NCI-H524 (cell line): ENCODE measurements around the gene GAK.
"Not testable (repeated sequence)": the region's sequence is repeated elsewhere in the genome, so short reads cannot be mapped to it uniquely, and the experiment has no call there.

Experiments
- DNase-seq, 2 experiments: peaks; one replicate each; lab custom pipeline; 2025; lab: John Stamatoyannopoulos, UW

Gene GAK

DNA sequence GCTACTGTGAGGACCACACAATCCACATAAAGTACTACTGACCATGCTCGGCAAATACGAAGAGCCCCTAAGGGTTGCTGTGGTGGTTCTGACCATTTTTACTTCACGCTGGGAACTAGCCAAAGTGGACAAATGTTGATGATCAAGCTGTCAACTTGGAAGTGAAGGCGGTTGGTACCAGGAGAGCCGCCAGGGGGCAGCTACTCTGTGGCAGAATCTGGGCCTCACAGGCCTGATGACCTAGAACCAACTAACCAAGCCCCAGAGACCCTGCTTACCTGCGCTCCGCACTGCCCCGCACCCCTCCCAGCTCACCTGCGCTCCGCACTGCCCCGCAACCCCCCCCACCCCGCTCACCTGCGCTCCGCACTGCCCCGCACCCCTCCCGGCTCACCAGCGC, 5.6 kb downstream of the GAK start:
- no peak for DNase-seq

DNA sequence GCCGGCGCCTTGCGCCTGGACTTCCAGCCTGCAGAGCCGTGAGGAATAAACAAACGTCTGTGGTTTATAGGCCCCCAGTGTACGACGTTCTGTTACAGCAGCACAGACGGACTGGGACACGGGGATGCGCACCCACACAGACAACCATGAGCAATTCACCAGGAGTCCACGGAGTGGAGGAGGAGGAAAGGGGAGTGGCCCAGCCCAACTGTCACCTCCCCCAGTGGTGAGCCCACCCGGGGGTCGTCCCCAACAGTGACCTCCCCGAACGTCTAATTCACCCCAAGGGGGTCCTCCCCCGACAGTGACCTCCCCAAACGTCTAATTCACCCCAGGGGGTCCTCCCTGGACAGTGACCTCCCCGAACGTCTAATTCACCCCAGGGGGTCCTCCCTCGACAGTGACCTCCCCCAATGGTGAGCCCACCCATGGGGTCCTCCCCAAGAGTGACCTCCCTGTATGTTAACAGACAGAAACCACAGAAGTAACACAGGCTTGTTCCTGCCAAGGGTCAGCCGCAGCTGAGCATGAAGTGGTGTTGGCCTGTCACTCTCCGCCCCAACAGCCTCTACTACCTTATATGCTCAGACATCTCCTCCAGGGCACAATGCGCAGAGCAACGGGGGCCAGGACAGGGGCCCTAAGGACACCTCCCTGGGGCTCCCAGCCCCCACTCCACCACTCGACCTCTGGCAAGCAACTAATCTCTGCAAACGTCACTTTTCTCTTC, 6.2 kb downstream of the GAK start:
- DNase-seq, result no peak

DNA sequence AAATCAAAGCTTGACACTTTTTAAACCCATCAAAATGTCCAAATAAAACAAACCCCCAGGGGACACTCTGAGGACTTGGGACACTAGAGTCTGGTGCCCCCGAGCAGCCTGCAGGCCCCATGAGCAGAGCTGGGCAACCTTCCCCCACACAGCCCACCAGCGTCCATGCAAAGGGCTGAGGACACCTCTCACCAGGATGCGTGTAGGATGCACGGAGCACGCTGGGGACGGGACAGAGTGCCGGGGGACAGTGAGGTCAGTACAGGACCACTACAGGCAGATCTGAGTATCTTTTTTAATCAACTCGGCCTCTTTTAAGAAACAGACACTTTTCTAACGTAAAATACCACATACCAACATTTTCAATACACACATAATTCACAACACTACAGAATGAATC, 6.9 kb downstream of the GAK start:
- DNase-seq, result no peak

DNA sequence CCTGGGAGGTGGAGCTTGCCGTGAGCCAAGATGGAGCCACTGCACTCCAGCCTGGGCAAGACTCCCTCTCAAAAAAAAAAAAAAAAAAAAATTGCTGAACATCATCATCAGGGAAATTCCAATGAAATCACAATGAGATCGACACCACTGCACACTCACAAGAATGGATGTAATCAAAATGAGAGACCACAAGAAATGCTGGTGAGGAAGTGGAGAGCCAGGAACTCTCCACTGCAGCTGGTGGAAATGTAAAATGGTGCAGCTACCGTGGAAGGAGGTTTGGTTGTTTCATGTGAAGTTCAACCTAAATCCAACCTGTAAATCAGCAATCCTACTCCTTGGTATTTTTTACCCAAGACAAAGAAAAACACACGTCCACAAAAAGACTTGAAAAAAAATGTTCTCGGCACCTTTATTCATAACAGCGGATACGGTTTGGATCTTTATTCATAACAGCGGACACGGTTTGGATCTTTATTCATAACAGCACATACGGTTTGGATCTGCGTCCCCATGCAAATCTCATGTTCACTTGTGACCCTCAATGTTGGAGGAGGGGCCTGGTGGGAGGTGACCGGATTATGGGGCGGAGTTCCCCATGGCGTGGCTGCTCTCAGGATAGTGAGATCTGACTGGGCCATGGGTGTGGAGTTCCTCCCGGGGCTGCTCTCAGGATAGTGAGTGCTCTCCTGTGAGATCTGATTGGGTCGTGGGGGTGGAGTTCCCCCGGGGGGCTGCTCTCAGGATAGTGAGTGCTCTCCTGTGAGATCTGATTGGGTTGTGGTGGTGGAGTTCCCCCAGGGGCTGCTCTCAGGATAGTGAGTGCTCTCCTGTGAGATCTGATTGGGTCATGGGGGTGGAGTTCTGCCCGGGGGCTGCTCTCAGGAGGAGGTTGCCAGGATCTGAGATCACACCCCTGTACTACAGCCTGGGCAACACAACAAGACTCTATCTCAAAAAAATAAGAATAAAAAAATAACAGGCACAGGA, 7.7 kb downstream of the GAK start:
- no peak for DNase-seq

DNA sequence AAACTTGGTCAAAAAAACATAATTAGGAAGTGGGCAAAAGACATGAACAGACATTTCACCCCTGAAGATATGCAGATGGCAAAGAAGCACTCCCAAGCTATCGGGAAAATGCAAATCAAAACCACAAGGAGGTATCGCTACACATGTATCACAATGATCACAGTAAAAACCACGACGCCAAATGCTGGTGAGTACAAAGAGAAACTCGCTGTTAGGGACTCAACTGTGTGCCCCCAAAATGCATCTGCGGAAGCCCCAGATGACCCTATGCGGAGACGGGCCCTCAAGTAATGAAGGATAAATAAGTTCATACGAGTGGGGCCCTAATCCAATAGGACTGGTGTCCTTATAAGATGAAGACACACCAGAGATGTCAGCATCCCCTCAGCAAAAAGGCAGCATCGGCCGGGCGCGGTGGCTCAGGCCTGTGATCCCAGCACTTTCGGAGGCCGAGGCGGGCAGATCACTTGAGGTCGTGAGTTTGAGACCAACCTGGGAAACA, 10.2 kb downstream of the GAK start:
- no peak for DNase-seq

DNA sequence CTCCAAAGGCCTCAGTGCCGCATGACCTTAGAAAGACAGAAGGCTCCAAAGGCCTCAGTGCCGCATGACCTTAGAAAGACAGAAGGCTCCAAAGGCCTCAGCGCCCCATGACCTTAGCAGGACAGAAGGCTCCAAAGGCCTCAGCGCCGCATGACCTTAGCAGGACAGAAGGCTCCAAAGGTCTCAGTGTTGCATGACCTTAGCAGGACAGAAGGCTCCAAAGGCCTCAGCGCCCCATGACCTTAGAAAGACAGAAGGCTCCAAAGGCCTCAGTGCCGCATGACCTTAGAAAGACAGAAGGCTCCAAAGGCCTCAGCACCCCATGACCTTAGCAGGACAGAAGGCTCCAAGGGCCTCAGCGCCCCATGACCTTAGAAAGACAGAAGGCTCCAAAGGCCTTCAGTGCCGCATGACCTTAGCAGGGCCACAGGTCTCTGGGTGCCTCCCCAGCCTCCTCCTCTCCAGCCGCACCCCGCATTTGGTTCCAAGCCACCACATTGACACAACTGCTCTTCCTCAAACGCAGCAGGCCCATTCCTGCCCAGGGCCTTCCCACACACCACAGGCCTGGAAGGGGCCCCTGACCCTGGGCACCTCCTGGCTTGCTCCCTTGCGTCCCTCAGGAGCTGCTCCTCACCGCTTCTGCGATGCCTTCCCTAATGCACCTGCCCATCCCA, 13.0 kb downstream of the GAK start:
- DNase-seq, result not testable (repeated sequence)

DNA sequence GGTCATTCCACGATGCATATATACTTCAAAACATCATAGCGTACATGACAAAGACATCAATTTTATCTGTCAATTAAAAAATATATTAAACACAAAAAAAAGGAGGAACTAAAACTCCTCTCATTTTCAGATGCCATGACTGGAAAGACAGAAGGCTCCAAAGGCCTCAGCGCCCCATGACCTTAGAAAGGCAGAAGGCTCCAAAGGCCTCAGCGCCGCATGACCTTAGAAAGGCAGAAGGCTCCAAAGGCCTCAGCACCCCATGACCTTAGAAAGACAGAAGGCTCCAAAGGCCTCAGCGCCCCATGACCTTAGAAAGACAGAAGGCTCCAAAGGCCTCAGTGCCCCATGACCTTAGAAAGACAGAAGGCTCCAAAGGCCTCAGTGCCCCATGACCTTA, 13.5 kb downstream of the GAK start:
- not testable (repeated sequence) for DNase-seq

DNA sequence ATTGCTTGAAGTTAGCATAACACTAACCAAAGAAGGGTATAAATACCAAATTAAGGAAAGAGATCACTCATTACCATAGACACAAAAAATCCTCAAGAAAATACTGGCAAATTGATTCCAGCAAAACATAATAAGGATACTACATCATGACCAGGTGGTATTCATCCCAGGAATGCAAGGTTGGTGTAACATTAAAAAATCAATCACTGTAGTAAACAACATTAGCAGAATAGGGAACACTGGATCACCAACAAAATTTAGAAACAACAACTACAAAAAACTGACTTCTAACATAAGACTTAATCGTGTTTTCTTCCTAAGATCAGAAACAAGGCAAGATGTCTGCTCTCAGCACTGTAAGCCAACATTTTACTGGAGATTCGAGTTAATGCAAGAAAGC, 14.1 kb downstream of the GAK start:
- no peak for DNase-seq

DNA sequence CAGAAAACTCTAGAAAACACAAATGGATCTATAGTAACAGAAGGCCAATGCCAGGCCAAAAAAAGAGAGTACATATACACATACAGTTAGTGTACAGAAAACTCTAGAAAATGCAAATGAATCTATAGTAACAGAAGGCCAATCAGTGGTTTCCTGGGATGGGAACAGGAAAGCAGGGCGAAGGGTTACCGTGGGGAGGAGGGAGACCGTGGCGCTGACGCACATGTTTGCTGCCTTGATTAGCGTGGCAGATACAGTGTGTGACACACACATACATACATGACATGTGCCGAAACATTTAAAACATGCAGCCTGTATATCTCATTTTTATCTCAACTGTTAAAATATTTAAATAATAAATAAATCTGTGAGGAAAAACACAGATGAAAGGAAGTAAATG, 14.7 kb downstream of the GAK start:
- DNase-seq, result no peak

DNA sequence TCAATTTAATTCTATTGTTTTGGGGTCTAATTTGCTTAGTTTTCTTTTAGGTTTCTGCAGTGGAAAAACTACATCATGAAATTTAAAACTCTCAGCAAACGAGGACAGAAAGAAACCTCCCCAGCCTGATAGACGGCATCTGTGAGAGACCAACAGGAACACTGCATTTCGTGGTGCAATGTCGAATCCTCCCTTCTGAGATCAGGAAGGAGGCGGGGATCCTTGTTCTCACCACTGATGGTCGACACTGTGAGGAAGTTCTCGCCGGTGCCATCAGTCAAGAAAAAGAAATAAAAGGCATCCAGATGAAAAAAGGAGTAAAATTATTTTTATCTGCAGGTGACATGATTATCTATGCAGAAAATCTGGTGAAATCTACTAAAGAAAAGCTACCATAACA, 16.5 kb downstream of the GAK start:
- DNase-seq, result no peak

DNA sequence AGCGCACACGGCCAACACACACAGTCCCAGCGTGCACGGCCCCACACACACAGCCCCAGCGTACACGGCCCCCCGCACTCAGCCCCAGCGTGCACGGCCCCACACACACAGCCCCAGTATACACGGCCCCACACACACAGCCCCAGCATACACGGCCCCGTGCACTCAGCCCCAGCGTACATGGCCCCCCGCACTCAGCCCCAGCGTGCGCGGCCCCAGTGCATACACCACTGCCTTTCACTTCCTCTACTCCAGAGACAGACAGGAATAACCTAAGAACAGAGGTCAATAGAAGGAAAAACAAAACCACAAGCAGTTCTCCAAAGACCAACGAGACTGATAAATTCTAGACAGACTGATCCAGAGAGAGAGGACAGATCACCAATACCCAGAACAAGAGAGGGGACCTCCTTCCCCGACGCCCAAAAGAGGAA, 17.1 kb downstream of the GAK start:
- DNase-seq, result no peak

DNA sequence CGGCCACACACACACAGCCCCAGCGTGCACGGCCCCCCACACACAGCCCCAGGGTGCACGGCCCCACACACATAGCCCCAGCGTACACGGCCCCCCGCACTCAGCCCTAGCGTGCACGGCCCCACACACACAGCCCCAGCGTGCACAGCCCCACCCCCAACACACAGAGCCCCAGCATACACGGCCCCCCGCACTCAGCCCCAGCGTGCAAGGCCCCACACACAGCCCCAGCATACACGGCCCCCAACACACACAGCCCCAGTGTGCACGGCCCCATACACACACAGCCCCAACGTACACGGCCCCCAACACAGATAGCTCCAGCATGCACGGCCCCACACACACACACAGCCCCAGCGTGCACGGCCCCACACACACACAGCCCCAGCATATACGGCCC, 17.6 kb downstream of the GAK start:
- DNase-seq, result no peak

DNA sequence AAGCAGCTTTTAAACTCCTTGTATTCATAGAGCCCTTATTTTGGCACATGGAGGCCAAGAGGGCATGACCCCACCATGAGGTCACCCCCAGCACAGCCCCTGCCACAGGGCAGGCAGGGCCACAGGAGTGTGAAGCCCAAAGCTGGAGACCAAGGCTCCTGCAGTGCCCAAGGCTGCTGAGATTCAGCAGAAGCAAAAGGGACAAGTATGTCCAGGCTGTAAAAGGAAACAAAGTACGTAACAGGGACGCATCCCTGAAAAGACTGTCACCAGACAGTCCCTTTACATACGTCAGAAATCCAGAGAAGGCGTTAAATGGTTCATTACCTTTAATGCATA, 18.9 kb downstream of the GAK start:
- DNase-seq, result no peak

DNA sequence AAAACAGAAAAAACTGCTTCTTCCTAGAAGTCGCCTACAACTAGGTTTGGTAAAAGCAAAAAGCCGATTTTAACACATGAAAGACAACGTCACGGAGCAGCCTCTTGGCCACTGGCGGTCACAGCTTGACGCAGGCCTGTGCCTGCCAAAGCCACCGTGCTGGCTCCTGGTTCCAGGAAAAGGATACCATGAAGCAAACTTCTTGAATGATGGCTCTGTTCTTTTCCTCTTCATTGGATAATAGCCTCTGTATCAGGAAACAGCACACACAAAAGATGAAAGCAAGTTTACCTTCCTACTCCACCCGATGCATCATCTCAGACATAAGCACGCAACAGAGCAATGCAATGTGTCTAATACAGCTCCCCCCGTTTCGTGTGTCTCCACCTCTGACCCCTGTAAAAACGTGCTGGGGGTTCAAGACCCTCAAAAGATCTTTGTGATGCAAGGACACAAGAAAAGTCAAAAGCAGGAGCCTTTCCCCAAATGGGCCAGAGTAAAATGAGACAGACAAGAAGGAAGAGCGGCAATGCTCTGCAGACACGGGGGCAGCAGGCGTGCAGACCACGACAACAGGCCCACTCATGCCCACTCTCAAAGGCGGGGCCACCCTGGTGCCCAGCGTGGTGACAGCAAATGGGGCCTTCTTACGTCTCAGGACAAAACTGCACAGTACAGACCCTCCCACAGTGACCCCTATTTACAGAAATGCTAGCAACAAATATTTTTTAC, 19.4 kb downstream of the GAK start:
- DNase-seq, result no peak

DNA sequence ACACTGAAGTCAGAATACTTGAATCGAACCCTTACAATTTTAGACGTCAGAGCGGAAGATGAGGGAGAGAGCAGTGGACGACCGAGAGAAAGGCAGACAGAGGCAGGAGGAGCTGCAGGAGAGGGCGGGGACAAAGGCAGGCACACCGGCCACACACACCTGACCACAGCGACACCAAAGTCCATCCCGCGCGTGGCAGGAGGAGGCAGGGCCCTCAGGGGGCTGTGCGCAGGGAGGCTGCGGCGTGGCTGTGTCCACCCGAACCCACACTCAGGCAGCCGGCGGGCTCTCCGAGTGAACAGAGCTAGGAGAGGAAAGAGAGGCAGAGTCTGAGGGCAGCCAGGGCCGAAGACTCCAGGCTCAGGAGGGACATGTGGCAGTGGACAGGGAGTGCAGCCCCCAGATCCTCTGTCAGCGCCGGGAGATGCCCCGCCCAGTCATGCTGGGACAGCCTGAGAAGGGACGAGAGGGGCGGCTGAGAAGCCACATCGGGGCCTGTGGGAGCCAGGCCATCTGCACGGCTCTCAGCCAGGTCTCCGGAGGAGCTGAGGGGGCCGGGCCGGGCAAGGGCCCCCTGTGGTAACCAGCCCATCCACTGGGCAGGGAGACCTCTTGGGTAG, 20.1 kb downstream of the GAK start:
- no peak for DNase-seq

DNA sequence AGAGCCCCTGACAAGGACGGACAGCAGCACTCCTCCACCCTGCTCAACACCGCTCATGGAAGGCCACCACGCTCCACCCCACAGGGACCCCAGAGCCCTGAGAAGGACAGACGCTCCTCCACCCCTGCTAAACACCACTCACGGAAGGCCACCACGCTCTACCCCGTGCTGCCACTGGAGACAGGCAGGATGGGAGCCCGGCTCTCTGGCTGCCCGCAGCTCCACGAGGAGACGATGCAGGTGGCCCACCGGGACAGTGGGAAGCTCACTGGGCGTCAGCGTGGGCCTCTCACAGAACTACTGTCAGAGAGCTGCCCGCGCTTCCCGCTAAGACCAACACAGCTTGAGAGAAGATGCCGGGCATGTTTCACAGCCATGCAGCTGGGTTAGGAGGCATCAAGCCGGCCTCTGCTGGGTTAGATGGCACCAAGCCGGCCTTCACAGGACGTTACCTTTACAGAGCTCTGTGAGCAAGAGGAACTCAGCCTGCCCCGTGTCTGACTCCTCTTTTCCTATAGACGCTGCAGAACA, 20.8 kb downstream of the GAK start:
- DNase-seq, result no peak

DNA sequence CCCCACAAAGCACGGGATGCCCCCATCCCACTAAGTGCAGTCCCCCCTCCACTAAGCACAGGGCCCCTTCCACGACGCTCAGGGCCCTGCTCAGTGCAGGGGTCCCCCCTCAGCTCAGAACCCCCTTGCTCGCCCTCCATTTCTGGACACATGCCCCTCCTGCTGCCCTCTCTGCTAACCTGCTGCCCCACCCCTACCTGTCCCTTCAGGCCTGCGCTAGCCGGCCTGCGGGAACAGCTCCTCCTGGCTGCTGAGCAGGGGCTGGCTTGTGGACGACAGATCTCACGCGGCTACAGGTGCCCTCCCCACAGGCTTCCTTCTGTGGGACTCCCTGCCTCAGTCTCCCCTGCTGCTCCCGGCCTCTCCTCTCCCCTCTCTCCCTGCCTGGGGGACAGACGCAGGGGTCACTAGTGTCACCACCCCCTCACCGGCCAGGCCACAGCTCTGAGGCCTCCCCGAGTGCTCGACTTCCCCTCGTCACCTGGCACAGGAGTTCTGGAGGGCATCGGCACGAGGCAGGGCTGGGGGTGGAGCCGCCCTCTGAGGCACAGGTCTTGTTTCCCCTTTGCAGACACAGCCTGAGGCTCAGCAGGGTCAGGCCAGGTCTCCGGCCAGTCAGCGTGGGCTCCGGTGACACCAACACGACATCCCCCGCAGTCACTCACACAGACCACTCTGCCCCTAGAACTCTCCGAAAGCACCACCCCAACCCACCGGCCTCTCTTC, 21.6 kb downstream of the GAK start:
- DNase-seq, result no peak

DNA sequence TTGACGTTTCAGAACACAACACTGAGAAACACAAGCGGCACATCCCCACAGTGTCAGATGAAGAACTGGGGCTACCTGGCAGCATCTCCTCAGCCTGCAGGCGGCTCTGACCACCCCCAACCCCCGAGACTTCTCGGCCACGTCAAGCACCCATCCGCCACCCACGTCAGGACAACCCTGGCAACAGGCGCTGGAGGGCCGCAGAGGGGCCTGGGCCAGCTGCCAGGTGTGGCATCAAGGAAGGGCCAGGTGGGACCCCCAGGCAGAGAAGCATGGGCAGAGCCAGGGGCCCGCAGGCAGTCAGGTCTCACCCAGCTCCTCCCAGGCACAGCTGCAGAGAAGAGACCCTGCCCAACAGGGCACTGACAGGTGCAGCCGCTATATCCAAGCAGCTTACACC, 22.3 kb downstream of the GAK start:
- DNase-seq, result no peak

DNA sequence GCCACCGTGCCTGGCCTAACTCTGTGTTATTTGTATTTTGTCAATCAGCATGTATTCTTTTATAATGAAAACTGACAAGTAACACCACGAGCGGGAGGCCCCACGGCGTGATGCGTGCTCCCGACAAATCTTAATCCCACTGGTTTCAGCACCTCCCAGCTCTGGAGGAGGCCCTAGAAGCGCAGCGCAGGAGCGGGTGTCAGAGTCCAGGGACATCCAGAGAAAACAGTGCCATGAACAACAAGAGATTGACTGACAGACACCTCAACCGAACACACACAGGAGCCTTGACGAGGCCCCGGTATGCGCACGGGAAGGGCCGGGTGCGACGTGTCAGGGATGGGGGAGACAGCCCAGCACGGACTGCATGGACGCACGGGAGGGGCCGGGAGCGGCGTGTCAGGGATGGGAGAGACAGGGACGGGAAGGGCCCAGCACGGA, 23.0 kb downstream of the GAK start:
- no peak for DNase-seq

DNA sequence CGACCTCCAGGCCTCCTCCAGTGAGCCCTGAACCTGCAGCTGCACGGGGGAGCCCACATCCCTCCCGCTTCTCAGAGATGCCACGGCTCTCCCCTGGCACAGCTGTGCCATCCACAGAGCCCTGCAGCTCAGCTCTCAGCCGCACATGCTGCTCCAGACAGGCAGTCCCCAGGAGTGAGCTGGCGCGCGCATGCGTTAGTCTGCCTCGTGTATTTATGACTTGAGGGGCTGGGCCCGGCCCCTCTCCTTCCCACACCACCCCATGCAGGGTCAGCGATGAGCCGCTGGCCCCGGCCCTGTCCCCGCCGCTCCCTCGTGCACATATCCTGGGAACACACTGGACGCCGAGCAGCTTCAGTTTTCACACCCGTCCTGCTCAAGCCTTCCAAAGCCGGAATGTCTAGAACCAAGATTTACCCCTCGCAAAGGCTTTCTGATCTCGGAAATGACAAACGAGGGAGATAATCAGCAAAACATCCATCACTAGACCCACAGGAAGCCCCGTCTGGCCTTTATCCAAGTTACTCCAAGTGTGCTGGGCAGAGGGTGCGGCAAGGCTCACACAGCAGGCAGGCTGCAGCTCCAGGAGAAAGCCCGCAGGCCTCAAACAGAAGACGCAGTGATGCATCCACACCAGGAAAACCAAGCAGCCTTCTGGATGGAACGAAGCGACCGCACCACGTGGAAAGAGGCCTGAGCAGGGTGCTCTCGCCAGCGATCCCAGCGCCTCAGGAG, 24.3 kb downstream of the GAK start:
- DNase-seq, result no peak
